WTC11 (cell line): ENCODE measurements around the gene IQCF5. TPM values are rescaled to one million over a fixed set of nuclear protein-coding genes. Genes with fewer than 3 reads are reported as not detected.
"Not testable (repeated sequence)": the region's sequence is repeated elsewhere in the genome, so short reads cannot be mapped to it uniquely, and the experiment has no call there.

ENCODE experiments used
- ATAC-seq: fragments of 200-7000 bp; cut with Tn5 transposase; 2 replicates; pipeline ENCODE4 v1.10.0; 2021; ENCODE audit warnings: mild to moderate bottlenecking, moderate library complexity
- CTCF ChIA-PET: fragments of 300-600 bp; sonication (Branson Sonifier 250); formaldehyde crosslinking; loops from one replicate; lab custom pipeline; 2021; ENCODE audit warnings: antibody characterized with exemption; lab: Charles Lee
- POLR2A ChIA-PET: fragments of 350-600 bp; sonication (Branson Sonifier 250); formaldehyde crosslinking; loops from one replicate; lab custom pipeline; 2021; ENCODE audit warnings: antibody characterized with exemption; lab: Charles Lee
- DNase-seq: peaks from one replicate; pipeline ENCODE4 v3.0.0; 2021; ENCODE audit warnings: low spot score
- H3K27ac Mint-ChIP-seq: 2 replicates; pipeline ENCODE4 v1.8.0; 2021; ENCODE audit warnings: mixed read lengths
- H3K27me3 Mint-ChIP-seq: 2 replicates; pipeline ENCODE4 v1.8.0; 2021; ENCODE audit warnings: low read depth, mild to moderate bottlenecking, moderate library complexity, mixed read lengths
- H3K36me3 Mint-ChIP-seq: 2 replicates; pipeline ENCODE4 v1.8.0; 2021; ENCODE audit warnings: mixed read lengths
- H3K4me1 Mint-ChIP-seq: 2 replicates; pipeline ENCODE4 v1.8.0; 2022; ENCODE audit warnings: mixed read lengths
- H3K4me3 Mint-ChIP-seq: 2 replicates; pipeline ENCODE4 v1.8.0; 2021; ENCODE audit warnings: mild to moderate bottlenecking, moderate library complexity, mixed read lengths
- H3K9me3 Mint-ChIP-seq: 2 replicates; pipeline ENCODE4 v1.8.0; 2021; ENCODE audit warnings: mixed read lengths
- AR ChIP-seq: fragments of 250-450 bp; sonication (Bioruptor Pico); IDR thresholded peaks from 2 replicates; pipeline ENCODE4 v1.9.0; 2021; ENCODE audit warnings: mild to moderate bottlenecking
- ARID4B ChIP-seq: sonication (generic); formaldehyde crosslinking; IDR thresholded peaks from 2 replicates; pipeline ENCODE4 v1.8.0; 2023; ENCODE audit warnings: missing genetic modification reagents, mild to moderate bottlenecking, borderline replicate concordance
- CREB1 ChIP-seq: sonication (generic); formaldehyde crosslinking; IDR thresholded peaks from 2 replicates; pipeline ENCODE4 v1.8.0; 2023; ENCODE audit warnings: mild to moderate bottlenecking, missing genetic modification reagents
- ELF4 ChIP-seq: sonication (generic); formaldehyde crosslinking; IDR thresholded peaks from 2 replicates; pipeline ENCODE4 v1.8.1; 2022; ENCODE audit warnings: low read depth, mild to moderate bottlenecking, moderate library complexity, missing genetic modification reagents
- HMGA2 ChIP-seq: fragments of 250-450 bp; sonication (Bioruptor Pico); IDR thresholded peaks from 2 replicates; pipeline ENCODE4 v1.4.0; 2021; ENCODE audit warnings: mild to moderate bottlenecking, moderate library complexity
- IRF2 ChIP-seq: sonication (generic); formaldehyde crosslinking; IDR thresholded peaks from 2 replicates; pipeline ENCODE4 v1.8.0; 2022; ENCODE audit warnings: low read depth, missing genetic modification reagents, borderline replicate concordance
- JAZF1 ChIP-seq: fragments of 250-450 bp; sonication (Bioruptor Pico); IDR thresholded peaks from 2 replicates; pipeline ENCODE4 v1.9.0; 2021; ENCODE audit warnings: moderate library complexity, mild to moderate bottlenecking, inconsistent platforms
- JUN ChIP-seq: sonication (generic); formaldehyde crosslinking; IDR thresholded peaks from 2 replicates; pipeline ENCODE4 v1.8.0; 2023; ENCODE audit warnings: mild to moderate bottlenecking, missing genetic modification reagents
- NFYB ChIP-seq: sonication (generic); formaldehyde crosslinking; conservative IDR thresholded peaks from 2 replicates; pipeline ENCODE4 v1.8.0; 2022; ENCODE audit warnings: low read depth, missing genetic modification reagents
- OVOL2 ChIP-seq: fragments of 250-450 bp; sonication (Bioruptor Pico); IDR thresholded peaks from 2 replicates; pipeline ENCODE4 v1.9.0; 2021; ENCODE audit warnings: mild to moderate bottlenecking, borderline replicate concordance
- RORB ChIP-seq: fragments of 250-450 bp; sonication (Bioruptor Pico); IDR thresholded peaks from 2 replicates; pipeline ENCODE4 v1.9.0; 2021; ENCODE audit warnings: mild to moderate bottlenecking
- SMAD4 ChIP-seq: sonication (generic); formaldehyde crosslinking; IDR thresholded peaks from 2 replicates; pipeline ENCODE4 v1.8.0; 2022; ENCODE audit warnings: mild to moderate bottlenecking, missing genetic modification reagents
- TEAD4 ChIP-seq: sonication (generic); formaldehyde crosslinking; IDR thresholded peaks from 2 replicates; pipeline ENCODE4 v1.8.0; 2022; ENCODE audit warnings: mild to moderate bottlenecking, missing genetic modification reagents
- TP53 ChIP-seq: sonication (generic); formaldehyde crosslinking; IDR thresholded peaks from 2 replicates; pipeline ENCODE4 v1.8.1; 2023; ENCODE audit warnings: mild to moderate bottlenecking, missing genetic modification reagents
- ZNF219 ChIP-seq: sonication (generic); formaldehyde crosslinking; IDR thresholded peaks from 2 replicates; pipeline ENCODE4 v1.8.0; 2023; ENCODE audit warnings: missing genetic modification reagents, mild to moderate bottlenecking, borderline replicate concordance
- ZNF263 ChIP-seq: sonication (generic); formaldehyde crosslinking; IDR thresholded peaks from 2 replicates; pipeline ENCODE4 v1.8.1; 2022; ENCODE audit warnings: low read depth, mild to moderate bottlenecking, moderate library complexity, missing genetic modification reagents
- ZNF416 ChIP-seq: fragments of 250-450 bp; sonication (Bioruptor Pico); IDR thresholded peaks from 2 replicates; pipeline ENCODE4 v1.9.0; 2021; ENCODE audit warnings: mild to moderate bottlenecking, inconsistent platforms
- ZNF423 ChIP-seq: fragments of 250-450 bp; sonication (Bioruptor Pico); IDR thresholded peaks from 2 replicates; pipeline ENCODE4 v2.1.2; 2022; ENCODE audit warnings: mild to moderate bottlenecking, moderate library complexity
- ZNF671 ChIP-seq: fragments of 250-450 bp; sonication (Bioruptor Pico); IDR thresholded peaks from 2 replicates; pipeline ENCODE4 v1.8.0; 2021; ENCODE audit warnings: mild to moderate bottlenecking
- total RNA-seq: library from RNA; stranded (reverse); gene quantifications from 3 replicates; pipeline ENCODE4 v1.2.3, GENCODE V29; 2021
- TF ChIP-seq, protein P1 (sequence below): sonication (generic); formaldehyde crosslinking; IDR thresholded peaks from 2 replicates; pipeline ENCODE4 v1.8.1; 2022; ENCODE audit warnings: mild to moderate bottlenecking, missing genetic modification reagents, moderate library complexity, borderline replicate concordance
- TF ChIP-seq, protein P2 (sequence below): sonication (generic); formaldehyde crosslinking; IDR thresholded peaks from 2 replicates; pipeline ENCODE4 v1.8.1; 2023; ENCODE audit warnings: mild to moderate bottlenecking, missing genetic modification reagents, moderate library complexity
- TF ChIP-seq, protein P3 (sequence below): sonication (generic); formaldehyde crosslinking; IDR thresholded peaks from 2 replicates; pipeline ENCODE4 v1.8.0; 2023; ENCODE audit warnings: mild to moderate bottlenecking, missing genetic modification reagents

Gene IQCF5
- total RNA-seq, 1 experiment from 2014 or later: not detected

GRCh38 chr3:51869304-51869703 lies 6.1 kb downstream of the IQCF5 start:
- H3K4me3 Mint-ChIP-seq: no peak overlapping the region
- peak overlapping the region; percentile 16 for H3K27ac Mint-ChIP-seq

DNA sequence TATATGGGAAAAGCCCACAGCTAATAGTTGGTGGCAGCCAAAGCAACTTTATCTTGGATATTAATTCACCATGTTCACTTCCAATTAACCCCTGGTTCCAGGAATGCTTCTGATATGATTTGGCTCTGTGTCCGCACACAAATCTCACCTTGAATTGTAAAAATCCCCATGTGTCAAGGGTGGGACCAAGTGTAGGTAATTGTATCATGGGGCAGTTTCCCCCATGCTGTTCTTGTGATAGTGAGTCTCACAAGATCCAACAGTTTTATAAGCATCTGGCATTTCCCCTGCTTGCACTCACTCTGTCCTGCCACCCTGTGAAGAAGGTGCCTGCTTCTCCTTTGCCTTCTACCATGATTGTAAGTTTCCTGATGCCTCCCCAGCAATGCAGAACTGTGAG lies 6.5 kb downstream of the IQCF5 start:
- CTCF ChIA-PET: interaction anchor here (1.1 kb wide), 1 partner anchor 49 kb away, joined by 9 read pairs; no protein-coding TSS in a partner anchor

More at GRCh38 chr3:51869304-51869703, 6.1 kb downstream of the IQCF5 start:
- DNase-seq (no peak), ATAC-seq (no peak)
- CTCF ChIA-PET: no interaction called here
- POLR2A ChIA-PET: no interaction called here
- Mint-ChIP-seq H3K36me3 (no peaks in the 10 kb centered on the region), H3K9me3 (peaks cover 3% of the 10 kb centered on the region; the same call in 1 of the 2 replicates), H3K4me1 (peaks cover 17% of the 10 kb centered on the region), H3K27me3 (no peaks in the 10 kb centered on the region; the same call in 1 of the 2 replicates)
- TF ChIP-seq IRF2 (CRISPR knock-in tag): no peak
- TF ChIP-seq HMGA2: no peak
- no peak for TF ChIP-seq ZNF219
- TF ChIP-seq TEAD4 (CRISPR knock-in tag): no peak
- TF ChIP-seq CREB1 (CRISPR knock-in tag): no peak
- TF ChIP-seq JAZF1 (CRISPR knock-in tag): no peak
- no peak for TF ChIP-seq ZNF416 (CRISPR knock-in tag)
- no peak for TF ChIP-seq JUN (CRISPR knock-in tag)
- TF ChIP-seq, protein P1, sequence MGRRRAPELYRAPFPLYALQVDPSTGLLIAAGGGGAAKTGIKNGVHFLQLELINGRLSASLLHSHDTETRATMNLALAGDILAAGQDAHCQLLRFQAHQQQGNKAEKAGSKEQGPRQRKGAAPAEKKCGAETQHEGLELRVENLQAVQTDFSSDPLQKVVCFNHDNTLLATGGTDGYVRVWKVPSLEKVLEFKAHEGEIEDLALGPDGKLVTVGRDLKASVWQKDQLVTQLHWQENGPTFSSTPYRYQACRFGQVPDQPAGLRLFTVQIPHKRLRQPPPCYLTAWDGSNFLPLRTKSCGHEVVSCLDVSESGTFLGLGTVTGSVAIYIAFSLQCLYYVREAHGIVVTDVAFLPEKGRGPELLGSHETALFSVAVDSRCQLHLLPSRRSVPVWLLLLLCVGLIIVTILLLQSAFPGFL (CRISPR knock-in tag): no peak
- TF ChIP-seq OVOL2 (CRISPR knock-in tag): no peak
- TF ChIP-seq, protein P2, sequence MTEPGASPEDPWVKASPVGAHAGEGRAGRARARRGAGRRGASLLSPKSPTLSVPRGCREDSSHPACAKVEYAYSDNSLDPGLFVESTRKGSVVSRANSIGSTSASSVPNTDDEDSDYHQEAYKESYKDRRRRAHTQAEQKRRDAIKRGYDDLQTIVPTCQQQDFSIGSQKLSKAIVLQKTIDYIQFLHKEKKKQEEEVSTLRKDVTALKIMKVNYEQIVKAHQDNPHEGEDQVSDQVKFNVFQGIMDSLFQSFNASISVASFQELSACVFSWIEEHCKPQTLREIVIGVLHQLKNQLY (CRISPR knock-in tag): no peak

GRCh38 chr3:51862886-51863285 lies 12.5 kb downstream of the IQCF5 start:
- Mint-ChIP-seq H3K27me3 (no peaks in the 10 kb centered on the region), H3K9me3 (peaks cover 18% of the 10 kb centered on the region), H3K27ac (no peak overlapping the region), H3K4me1 (peaks cover 12% of the 10 kb centered on the region), H3K36me3 (peaks cover 3% of the 10 kb centered on the region; the same call in 1 of the 2 replicates), H3K4me3 (no peak overlapping the region)
- ChIA-PET POLR2A (no interaction called here), CTCF (no interaction called here)
- peak; percentile 79 for ATAC-seq
- DNase-seq: no peak
- TF ChIP-seq ARID4B (CRISPR knock-in tag) (no peak), ZNF263 (CRISPR knock-in tag) (no peak), RORB (CRISPR knock-in tag) (no peak), ELF4 (no peak), NFYB (CRISPR knock-in tag) (no peak), JUN (CRISPR knock-in tag) (no peak), TP53 (CRISPR knock-in tag) (no peak), AR (CRISPR knock-in tag) (no peak), ZNF219 (no peak), ZNF671 (CRISPR knock-in tag) (no peak), ZNF423 (CRISPR knock-in tag) (no peak), TEAD4 (CRISPR knock-in tag) (no peak), SMAD4 (CRISPR knock-in tag) (no peak)
- TF ChIP-seq, protein P3, sequence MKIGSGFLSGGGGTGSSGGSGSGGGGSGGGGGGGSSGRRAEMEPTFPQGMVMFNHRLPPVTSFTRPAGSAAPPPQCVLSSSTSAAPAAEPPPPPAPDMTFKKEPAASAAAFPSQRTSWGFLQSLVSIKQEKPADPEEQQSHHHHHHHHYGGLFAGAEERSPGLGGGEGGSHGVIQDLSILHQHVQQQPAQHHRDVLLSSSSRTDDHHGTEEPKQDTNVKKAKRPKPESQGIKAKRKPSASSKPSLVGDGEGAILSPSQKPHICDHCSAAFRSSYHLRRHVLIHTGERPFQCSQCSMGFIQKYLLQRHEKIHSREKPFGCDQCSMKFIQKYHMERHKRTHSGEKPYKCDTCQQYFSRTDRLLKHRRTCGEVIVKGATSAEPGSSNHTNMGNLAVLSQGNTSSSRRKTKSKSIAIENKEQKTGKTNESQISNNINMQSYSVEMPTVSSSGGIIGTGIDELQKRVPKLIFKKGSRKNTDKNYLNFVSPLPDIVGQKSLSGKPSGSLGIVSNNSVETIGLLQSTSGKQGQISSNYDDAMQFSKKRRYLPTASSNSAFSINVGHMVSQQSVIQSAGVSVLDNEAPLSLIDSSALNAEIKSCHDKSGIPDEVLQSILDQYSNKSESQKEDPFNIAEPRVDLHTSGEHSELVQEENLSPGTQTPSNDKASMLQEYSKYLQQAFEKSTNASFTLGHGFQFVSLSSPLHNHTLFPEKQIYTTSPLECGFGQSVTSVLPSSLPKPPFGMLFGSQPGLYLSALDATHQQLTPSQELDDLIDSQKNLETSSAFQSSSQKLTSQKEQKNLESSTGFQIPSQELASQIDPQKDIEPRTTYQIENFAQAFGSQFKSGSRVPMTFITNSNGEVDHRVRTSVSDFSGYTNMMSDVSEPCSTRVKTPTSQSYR (CRISPR knock-in tag): no peak

More for the DNA sequence above, 6.5 kb downstream of the IQCF5 start:
- H3K36me3 Mint-ChIP-seq, H3K27me3 Mint-ChIP-seq, ATAC-seq, H3K9me3 Mint-ChIP-seq, POLR2A ChIA-PET, H3K4me3 Mint-ChIP-seq, DNase-seq, H3K27ac Mint-ChIP-seq: not testable (repeated sequence)
- H3K4me1 Mint-ChIP-seq: peaks cover 17% of the 10 kb centered on the region
